HEK293 (cell line): ENCODE measurements around the gene TBC1D9B.

Experiments used
- CTCF ChIA-PET: fragments of 350-600 bp; formaldehyde crosslinking; extraction: SDS; loops from one replicate; lab custom pipeline; 2021; ENCODE audit warnings: antibody characterized with exemption; lab: Yijun Ruan, JAX
- POLR2A ChIA-PET: fragments of 300-600 bp; formaldehyde crosslinking; extraction: SDS; loops from one replicate; lab custom pipeline; 2020; ENCODE audit warnings: antibody characterized with exemption, inconsistent platforms; lab: Yijun Ruan, JAX
- H3K27ac ChIP-seq: fragments of 200-500 bp; sonication (Bioruptor generic); 2 replicates; pipeline ENCODE4 v1.5.1; 2014; ENCODE audit warnings: low read depth, low read length, control low read depth, inconsistent platforms; ENCODE audit errors: extremely low read depth
- H3K36me3 ChIP-seq, 2 experiments: fragments of 200-500 bp in 1 of 2; sonication (Bioruptor generic) in 1 of 2; 1 replicate in 1 of 2; 2 replicates in 1 of 2; pipeline ENCODE4 v1.5.1; 2014 to 2017; ENCODE audit warnings: inconsistent platforms in 2 of 2, low read length in 2 of 2; ENCODE audit not compliant: control insufficient read depth in 2 of 2, insufficient read depth in 1 of 2
- H3K4me1 ChIP-seq: fragments of 200-500 bp; sonication (Bioruptor generic); 2 replicates; pipeline ENCODE4 v1.5.1; 2014; ENCODE audit warnings: mild to moderate bottlenecking, low read length, inconsistent platforms; ENCODE audit not compliant: control insufficient read depth, insufficient read depth
- H3K4me3 ChIP-seq: 2 replicates; pipeline ENCODE4 v1.5.1; 2011; ENCODE audit warnings: low read depth, mild to moderate bottlenecking, control low read depth, low read length, moderate library complexity
- H3K9me3 ChIP-seq: fragments of 200-500 bp; sonication (Bioruptor generic); 2 replicates; pipeline ENCODE4 v1.5.1; 2014; ENCODE audit warnings: low read depth, low read length, inconsistent platforms; ENCODE audit not compliant: control insufficient read depth, insufficient read depth
- HOXC10 ChIP-seq: sonication (generic); formaldehyde crosslinking; IDR thresholded peaks from 2 replicates; pipeline ENCODE4 v1.8.1; 2023; ENCODE audit warnings: mild to moderate bottlenecking, missing genetic modification reagents
- KLF10 ChIP-seq: fragments of 450-650 bp; IDR thresholded peaks from 2 replicates; pipeline ENCODE4 v1.5.1; 2018; ENCODE audit warnings: missing biosample characterization, mild to moderate bottlenecking, missing genetic modification characterization
- KLF16 ChIP-seq: fragments of 450-650 bp; formaldehyde crosslinking; IDR thresholded peaks from 2 replicates; pipeline ENCODE4 v1.5.1; 2017; ENCODE audit warnings: missing biosample characterization, missing genetic modification characterization
- KLF7 ChIP-seq: fragments of 450-650 bp; formaldehyde crosslinking; IDR thresholded peaks from 2 replicates; pipeline ENCODE4 v1.5.1; 2016; ENCODE audit warnings: missing biosample characterization, missing genetic modification characterization, borderline replicate concordance
- PRDM1 ChIP-seq: fragments of 450-650 bp; formaldehyde crosslinking; IDR thresholded peaks from 2 replicates; pipeline ENCODE4; 2016; ENCODE audit warnings: missing biosample characterization, missing genetic modification characterization
- SP2 ChIP-seq: fragments of 450-650 bp; formaldehyde crosslinking; IDR thresholded peaks from 2 replicates; pipeline ENCODE4 v1.5.1; 2016; ENCODE audit warnings: missing biosample characterization, missing genetic modification characterization
- ZBTB8A ChIP-seq: fragments of 450-650 bp; formaldehyde crosslinking; IDR thresholded peaks from 2 replicates; pipeline ENCODE4 v1.5.1; 2016; ENCODE audit warnings: missing biosample characterization, missing genetic modification characterization
- ZFP37 ChIP-seq: fragments of 450-650 bp; formaldehyde crosslinking; IDR thresholded peaks from 2 replicates; pipeline ENCODE4 v1.5.1; 2016; ENCODE audit warnings: missing biosample characterization, missing genetic modification characterization
- ZNF394 ChIP-seq: fragments of 450-650 bp; formaldehyde crosslinking; IDR thresholded peaks from 2 replicates; pipeline ENCODE4 v1.5.1; 2016; ENCODE audit warnings: missing biosample characterization, missing genetic modification characterization, mild to moderate bottlenecking, moderate library complexity, borderline replicate concordance
- ZNF416 ChIP-seq: fragments of 450-650 bp; formaldehyde crosslinking; IDR thresholded peaks from 2 replicates; pipeline ENCODE4 v1.5.1; 2016; ENCODE audit warnings: missing biosample characterization, missing genetic modification characterization
- ZNF776 ChIP-seq: fragments of 450-650 bp; formaldehyde crosslinking; IDR thresholded peaks from 2 replicates; pipeline ENCODE4 v1.5.0; 2017; ENCODE audit warnings: missing biosample characterization, missing genetic modification characterization, borderline replicate concordance
- ZSCAN30 ChIP-seq: fragments of 450-650 bp; IDR thresholded peaks from 2 replicates; pipeline ENCODE4 v1.5.1; 2018; ENCODE audit warnings: missing biosample characterization, mild to moderate bottlenecking, missing genetic modification characterization, moderate library complexity
- ZXDB ChIP-seq: fragments of 450-650 bp; formaldehyde crosslinking; IDR thresholded peaks from 2 replicates; pipeline ENCODE4 v1.5.1; 2016; ENCODE audit warnings: missing biosample characterization, missing genetic modification characterization
- TF ChIP-seq, protein P1 (sequence below): IDR thresholded peaks from 2 replicates; pipeline ENCODE4 v1.6.1; 2011; ENCODE audit warnings: mild to moderate bottlenecking, low read depth, low read length, borderline replicate concordance
- TF ChIP-seq, protein P2 (sequence below): fragments of 450-650 bp; formaldehyde crosslinking; IDR thresholded peaks from 2 replicates; pipeline ENCODE4 v1.5.1; 2016; ENCODE audit warnings: missing biosample characterization, missing genetic modification characterization
- TF ChIP-seq, protein P3 (sequence below): fragments of 450-650 bp; formaldehyde crosslinking; conservative IDR thresholded peaks from 2 replicates; pipeline ENCODE4 v1.5.1; 2016; ENCODE audit warnings: low read depth, missing biosample characterization, missing genetic modification characterization
- TF ChIP-seq, protein P4 (sequence below): sonication (generic); formaldehyde crosslinking; IDR thresholded peaks from 2 replicates; pipeline ENCODE4 v1.8.1; 2022; ENCODE audit warnings: mild to moderate bottlenecking, moderate library complexity, missing genetic modification reagents
- TF ChIP-seq, protein P5 (sequence below): fragments of 450-650 bp; formaldehyde crosslinking; conservative IDR thresholded peaks from 2 replicates; pipeline ENCODE4 v1.5.1; 2016; ENCODE audit warnings: low read depth, missing biosample characterization, missing genetic modification characterization
- TF ChIP-seq, protein P6 (sequence below): fragments of 450-650 bp; formaldehyde crosslinking; IDR thresholded peaks from 2 replicates; pipeline ENCODE4 v1.5.1; 2016; ENCODE audit warnings: missing biosample characterization, missing genetic modification characterization

The TBC1D9B gene

DNA sequence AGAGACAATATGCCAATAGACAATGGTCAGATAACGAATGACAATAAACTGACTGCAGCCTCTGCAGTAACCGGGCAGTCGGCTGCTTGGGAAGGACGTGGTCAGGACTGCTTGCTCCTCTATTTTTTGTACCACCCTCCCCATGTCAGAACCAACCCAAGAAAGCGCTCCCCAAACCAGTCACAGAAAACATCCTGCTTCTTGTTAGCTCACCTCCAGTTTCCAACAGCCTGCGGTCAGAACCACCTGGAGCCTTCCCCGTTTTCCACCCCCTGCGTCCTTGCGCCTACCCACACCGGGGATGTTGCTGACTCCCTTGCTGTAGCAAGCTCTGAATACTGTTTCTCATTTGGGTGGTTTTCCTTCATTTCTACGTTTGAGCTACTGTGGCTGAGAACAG lies 47.4 kb downstream of the TBC1D9B start (continued):
- TF ChIP-seq, protein P1, sequence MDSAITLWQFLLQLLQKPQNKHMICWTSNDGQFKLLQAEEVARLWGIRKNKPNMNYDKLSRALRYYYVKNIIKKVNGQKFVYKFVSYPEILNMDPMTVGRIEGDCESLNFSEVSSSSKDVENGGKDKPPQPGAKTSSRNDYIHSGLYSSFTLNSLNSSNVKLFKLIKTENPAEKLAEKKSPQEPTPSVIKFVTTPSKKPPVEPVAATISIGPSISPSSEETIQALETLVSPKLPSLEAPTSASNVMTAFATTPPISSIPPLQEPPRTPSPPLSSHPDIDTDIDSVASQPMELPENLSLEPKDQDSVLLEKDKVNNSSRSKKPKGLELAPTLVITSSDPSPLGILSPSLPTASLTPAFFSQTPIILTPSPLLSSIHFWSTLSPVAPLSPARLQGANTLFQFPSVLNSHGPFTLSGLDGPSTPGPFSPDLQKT, result no peak

DNA sequence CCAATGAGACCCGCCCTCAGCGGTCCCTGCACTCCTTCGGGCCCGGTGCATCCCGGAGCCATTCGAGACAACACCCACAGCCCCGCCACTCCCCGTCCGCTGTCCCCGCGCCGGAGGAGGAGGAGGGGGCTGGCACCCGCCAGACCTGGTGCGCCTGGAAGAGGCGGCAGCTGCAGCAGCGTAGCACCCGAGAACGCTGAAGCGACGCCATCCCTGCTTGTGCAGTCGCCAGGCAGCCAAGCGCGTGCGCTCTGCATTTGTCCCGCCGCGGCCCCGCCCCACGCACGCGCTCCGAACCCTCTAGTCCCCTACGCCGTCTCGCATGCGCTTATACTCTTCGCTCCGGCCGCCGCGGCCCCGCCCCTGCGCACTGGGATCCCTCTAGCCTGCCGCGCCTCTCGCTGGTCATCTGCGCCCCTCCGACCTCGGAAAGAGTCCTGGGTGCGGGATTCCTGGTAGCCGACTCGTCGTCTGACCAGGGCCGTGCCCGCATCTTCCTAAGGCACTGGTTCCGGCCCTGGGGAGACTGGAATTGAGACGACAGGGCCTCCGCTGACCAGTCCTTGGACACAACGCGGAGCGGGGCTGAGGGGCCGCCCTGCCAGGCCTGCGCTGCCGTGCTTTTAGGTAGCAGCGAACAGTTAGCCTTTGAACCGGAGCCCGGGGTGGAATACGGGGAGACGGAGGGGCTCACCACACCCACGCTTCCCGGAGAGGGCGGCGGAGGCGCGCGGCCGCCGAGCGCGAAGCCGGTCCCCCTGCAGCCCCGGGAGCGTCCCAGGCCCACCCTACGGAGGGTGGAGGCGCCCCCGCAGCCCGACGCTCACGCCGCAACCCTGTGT lies 48.9 kb downstream of the TBC1D9B start, which contains the start of gene MRNIP:
MRNIP (minus strand) TSS at position 232 of the 842 bp plus-strand sequence; CDS start at position 211, 21 bp downstream.
- Histone ChIP-seq H3K27ac (peak within 1 kb of the TSS; percentile 63), H3K4me1 (no peaks in the 10 kb centered on the region), H3K4me3 (peak within 1 kb of the TSS; percentile 97), H3K36me3 (peaks cover 0 to 25% of the 10 kb centered on the region in 2 experiments; a peak in 2 of 3 replicates), H3K9me3 (no peaks in the 10 kb centered on the region)
- ChIA-PET CTCF (interaction anchor here (0.6 kb wide), 1 partner anchor 96 kb away, joined by 6 read pairs; no protein-coding TSS in a partner anchor), POLR2A (interaction anchor here (0.8 to 1.6 kb wide), 4 partner anchors 12 to 53 kb away, joined by 3 to 6 read pairs (median 4); partner anchors contain the start of gene SQSTM1)
- TF ChIP-seq ZFP37 (peak; percentile 85), ZNF416 (tag by site-specific recombination) (no peak), KLF16 (tag by site-specific recombination) (0 out of 2 replicates have a peak, but pooled peaks have one; percentile 51), ZSCAN30 (tag by site-specific recombination) (0 out of 2 replicates have a peak, but pooled peaks have one; percentile 7), KLF10 (peak; percentile 27; the same call in 1 of the 2 replicates), HOXC10 (0 out of 2 replicates have a peak, but pooled peaks have one; percentile 14), PRDM1 (no peak), ZNF394 (tag by site-specific recombination) (peak; percentile 21; the same call in 1 of the 2 replicates), SP2 (tag by site-specific recombination) (peak; percentile 90), KLF7 (tag by site-specific recombination) (peak; percentile 88; the same call in 1 of the 2 replicates), ZNF776 (no peak), ZBTB8A (tag by site-specific recombination) (peak; percentile 95), ZXDB (tag by site-specific recombination) (peak; percentile 87)
- TF ChIP-seq, protein P2, sequence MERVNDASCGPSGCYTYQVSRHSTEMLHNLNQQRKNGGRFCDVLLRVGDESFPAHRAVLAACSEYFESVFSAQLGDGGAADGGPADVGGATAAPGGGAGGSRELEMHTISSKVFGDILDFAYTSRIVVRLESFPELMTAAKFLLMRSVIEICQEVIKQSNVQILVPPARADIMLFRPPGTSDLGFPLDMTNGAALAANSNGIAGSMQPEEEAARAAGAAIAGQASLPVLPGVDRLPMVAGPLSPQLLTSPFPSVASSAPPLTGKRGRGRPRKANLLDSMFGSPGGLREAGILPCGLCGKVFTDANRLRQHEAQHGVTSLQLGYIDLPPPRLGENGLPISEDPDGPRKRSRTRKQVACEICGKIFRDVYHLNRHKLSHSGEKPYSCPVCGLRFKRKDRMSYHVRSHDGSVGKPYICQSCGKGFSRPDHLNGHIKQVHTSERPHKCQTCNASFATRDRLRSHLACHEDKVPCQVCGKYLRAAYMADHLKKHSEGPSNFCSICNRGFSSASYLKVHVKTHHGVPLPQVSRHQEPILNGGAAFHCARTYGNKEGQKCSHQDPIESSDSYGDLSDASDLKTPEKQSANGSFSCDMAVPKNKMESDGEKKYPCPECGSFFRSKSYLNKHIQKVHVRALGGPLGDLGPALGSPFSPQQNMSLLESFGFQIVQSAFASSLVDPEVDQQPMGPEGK (tag by site-specific recombination), result peak; percentile 80
- TF ChIP-seq, protein P3, sequence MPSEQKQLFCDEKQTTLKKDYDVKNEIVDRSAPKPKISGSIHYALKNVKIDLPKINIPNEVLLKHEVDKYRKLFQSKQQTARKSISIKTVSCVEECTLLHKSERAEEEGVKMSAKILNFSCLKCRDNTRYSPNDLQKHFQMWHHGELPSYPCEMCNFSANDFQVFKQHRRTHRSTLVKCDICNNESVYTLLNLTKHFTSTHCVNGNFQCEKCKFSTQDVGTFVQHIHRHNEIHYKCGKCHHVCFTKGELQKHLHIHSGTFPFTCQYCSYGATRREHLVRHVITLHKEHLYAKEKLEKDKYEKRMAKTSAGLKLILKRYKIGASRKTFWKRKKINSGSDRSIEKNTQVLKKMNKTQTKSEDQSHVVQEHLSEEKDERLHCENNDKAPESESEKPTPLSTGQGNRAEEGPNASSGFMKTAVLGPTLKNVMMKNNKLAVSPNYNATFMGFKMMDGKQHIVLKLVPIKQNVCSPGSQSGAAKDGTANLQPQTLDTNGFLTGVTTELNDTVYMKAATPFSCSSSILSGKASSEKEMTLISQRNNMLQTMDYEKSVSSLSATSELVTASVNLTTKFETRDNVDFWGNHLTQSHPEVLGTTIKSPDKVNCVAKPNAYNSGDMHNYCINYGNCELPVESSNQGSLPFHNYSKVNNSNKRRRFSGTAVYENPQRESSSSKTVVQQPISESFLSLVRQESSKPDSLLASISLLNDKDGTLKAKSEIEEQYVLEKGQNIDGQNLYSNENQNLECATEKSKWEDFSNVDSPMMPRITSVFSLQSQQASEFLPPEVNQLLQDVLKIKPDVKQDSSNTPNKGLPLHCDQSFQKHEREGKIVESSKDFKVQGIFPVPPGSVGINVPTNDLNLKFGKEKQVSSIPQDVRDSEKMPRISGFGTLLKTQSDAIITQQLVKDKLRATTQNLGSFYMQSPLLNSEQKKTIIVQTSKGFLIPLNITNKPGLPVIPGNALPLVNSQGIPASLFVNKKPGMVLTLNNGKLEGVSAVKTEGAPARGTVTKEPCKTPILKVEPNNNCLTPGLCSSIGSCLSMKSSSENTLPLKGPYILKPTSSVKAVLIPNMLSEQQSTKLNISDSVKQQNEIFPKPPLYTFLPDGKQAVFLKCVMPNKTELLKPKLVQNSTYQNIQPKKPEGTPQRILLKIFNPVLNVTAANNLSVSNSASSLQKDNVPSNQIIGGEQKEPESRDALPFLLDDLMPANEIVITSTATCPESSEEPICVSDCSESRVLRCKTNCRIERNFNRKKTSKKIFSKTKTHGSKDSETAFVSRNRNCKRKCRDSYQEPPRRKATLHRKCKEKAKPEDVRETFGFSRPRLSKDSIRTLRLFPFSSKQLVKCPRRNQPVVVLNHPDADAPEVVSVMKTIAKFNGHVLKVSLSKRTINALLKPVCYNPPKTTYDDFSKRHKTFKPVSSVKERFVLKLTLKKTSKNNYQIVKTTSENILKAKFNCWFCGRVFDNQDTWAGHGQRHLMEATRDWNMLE (tag by site-specific recombination), result peak; percentile 48; the same call in 1 of the 2 replicates
- TF ChIP-seq, protein P4, sequence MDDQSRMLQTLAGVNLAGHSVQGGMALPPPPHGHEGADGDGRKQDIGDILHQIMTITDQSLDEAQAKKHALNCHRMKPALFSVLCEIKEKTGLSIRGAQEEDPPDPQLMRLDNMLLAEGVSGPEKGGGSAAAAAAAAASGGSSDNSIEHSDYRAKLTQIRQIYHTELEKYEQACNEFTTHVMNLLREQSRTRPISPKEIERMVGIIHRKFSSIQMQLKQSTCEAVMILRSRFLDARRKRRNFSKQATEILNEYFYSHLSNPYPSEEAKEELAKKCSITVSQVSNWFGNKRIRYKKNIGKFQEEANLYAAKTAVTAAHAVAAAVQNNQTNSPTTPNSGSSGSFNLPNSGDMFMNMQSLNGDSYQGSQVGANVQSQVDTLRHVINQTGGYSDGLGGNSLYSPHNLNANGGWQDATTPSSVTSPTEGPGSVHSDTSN (CRISPR knock-in tag), result peak; percentile 84; the same call in 1 of the 2 replicates
- TF ChIP-seq, protein P5, sequence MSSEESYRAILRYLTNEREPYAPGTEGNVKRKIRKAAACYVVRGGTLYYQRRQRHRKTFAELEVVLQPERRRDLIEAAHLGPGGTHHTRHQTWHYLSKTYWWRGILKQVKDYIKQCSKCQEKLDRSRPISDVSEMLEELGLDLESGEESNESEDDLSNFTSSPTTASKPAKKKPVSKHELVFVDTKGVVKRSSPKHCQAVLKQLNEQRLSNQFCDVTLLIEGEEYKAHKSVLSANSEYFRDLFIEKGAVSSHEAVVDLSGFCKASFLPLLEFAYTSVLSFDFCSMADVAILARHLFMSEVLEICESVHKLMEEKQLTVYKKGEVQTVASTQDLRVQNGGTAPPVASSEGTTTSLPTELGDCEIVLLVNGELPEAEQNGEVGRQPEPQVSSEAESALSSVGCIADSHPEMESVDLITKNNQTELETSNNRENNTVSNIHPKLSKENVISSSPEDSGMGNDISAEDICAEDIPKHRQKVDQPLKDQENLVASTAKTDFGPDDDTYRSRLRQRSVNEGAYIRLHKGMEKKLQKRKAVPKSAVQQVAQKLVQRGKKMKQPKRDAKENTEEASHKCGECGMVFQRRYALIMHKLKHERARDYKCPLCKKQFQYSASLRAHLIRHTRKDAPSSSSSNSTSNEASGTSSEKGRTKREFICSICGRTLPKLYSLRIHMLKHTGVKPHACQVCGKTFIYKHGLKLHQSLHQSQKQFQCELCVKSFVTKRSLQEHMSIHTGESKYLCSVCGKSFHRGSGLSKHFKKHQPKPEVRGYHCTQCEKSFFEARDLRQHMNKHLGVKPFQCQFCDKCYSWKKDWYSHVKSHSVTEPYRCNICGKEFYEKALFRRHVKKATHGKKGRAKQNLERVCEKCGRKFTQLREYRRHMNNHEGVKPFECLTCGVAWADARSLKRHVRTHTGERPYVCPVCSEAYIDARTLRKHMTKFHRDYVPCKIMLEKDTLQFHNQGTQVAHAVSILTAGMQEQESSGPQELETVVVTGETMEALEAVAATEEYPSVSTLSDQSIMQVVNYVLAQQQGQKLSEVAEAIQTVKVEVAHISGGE (tag by site-specific recombination), result no peak; the same call in 1 of the 2 replicates
- TF ChIP-seq, protein P6, sequence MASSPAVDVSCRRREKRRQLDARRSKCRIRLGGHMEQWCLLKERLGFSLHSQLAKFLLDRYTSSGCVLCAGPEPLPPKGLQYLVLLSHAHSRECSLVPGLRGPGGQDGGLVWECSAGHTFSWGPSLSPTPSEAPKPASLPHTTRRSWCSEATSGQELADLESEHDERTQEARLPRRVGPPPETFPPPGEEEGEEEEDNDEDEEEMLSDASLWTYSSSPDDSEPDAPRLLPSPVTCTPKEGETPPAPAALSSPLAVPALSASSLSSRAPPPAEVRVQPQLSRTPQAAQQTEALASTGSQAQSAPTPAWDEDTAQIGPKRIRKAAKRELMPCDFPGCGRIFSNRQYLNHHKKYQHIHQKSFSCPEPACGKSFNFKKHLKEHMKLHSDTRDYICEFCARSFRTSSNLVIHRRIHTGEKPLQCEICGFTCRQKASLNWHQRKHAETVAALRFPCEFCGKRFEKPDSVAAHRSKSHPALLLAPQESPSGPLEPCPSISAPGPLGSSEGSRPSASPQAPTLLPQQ (tag by site-specific recombination), result peak; percentile 45; the same call in 1 of the 2 replicates
